Measurements from ENCODE around the gene ATAT1.

The ATAT1 gene

GRCh38 chr6:30685157-30686008, 58.7 kb downstream of the ATAT1 start:
- DNase-seq = no peak

DNA sequence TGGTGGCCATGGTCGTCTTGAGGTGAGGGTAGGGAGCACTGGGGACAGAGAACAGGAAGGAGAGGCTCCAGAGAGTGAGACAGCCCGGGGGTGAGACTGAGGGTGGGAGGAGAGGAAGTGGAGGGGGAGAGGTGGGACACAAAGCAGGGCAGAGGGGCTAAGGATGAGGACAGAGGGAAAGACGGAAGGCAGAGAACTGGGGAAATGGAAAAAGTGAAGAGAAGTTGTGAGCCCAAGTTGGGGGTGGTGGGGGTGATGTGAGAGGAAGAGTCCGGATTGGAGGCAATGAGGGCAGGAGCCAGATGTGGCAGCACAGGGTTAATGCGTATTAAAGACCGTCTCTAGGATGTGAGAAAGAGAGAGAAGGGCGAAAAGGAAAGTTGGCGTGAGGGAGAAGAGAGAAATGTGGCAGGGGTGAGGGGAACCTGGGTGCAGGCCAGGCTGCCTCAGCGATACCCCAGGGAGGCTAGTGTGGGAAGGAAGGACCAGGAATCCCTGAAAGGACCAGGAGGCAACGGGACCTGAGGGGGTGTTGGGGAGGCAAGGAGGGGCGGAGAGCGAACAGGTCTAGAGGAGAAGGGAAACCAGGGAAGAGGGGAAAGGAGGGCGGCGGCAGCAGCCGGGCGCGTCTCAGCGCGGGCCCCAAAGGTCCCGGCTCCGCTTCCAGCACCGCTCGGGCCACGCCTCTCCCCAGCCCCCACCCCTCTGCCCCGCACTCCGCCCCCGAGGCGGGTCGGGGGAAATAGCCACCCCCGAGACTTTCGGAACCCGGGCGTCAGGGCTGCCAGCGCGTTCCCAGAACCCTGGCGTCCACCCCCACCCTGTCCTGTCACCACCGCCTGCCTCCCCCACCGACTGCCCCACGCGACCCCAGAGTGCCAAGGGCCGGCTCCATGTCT, 59.6 kb downstream of the ATAT1 start, which contains the start of gene PPP1R18:
Gene PPP1R18 (minus strand): TSS at position 637 of the 899 bp plus-strand sequence. CDS start 627 bp downstream, at position 10.
- DNase-seq = peak; percentile 79

DNA sequence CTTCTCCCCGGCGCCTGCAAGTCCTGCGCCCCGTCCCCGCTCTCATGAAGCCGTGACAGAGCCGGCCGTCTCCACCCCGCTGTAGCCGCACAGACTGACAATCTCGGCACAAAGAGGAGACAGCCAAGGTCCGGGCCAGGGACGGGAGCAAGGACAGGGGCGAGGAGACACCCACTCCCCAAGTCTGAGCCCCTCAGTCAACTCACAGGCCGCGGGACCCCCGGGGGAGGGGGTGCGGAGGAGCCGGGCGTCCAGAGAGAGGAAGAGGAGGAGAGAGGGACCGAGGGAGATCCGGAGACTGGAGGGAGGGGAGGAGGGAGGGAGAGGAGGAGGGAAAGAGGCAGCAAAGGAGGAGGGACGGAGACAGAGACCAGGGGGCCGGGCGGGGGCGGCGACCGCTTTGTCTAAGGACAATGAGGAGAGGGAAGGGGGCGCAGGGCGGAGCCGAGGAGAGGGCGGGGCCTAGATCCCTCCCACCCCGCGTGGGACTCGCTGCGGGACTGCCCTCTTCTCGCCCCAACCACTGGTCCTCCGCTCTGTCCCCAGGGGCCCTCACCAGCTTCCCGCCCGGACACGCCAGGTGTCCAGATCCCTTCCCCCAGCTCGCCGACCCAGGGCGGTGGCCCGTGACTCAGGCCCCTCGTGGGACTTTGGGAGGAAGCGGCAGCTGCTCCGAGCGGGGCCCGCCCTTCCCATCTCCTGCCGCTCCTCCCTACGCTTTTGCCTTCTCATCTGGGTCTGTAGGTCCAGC, 60.4 kb downstream of the ATAT1 start:
- peak; percentile 87 for DNase-seq

- DNase-seq = no peak
Observed at GRCh38 chr6:30687659-30688431, 61.2 kb downstream of the ATAT1 start.

- peak; percentile 40 for DNase-seq
Observed at GRCh38 chr6:30688569-30688968, 61.9 kb downstream of the ATAT1 start.

- no peak for DNase-seq
Observed at GRCh38 chr6:30689022-30689865, 62.6 kb downstream of the ATAT1 start.

- no peak for DNase-seq
Observed at GRCh38 chr6:30689985-30690384, 63.3 kb downstream of the ATAT1 start.

GRCh38 chr6:30690403-30691207, 63.9 kb downstream of the ATAT1 start, which contains the start of gene NRM:
NRM (minus strand) TSS chr6:30690984; CDS start chr6:30690974, 10 bp downstream.
- DNase-seq = peak; percentile 62

- DNase-seq = no peak
Observed at GRCh38 chr6:30691208-30691847, 64.7 kb downstream of the ATAT1 start.
